Natural killer cell (primary cell): Measurements from ENCODE around the gene OSBPL1A. TPM values are rescaled to one million over a fixed set of nuclear protein-coding genes. Genes with fewer than 3 reads are reported as not detected.

Experiments used
- ATAC-seq, 3 donors: fragments of 150-1000 bp in 2 of 3; fragments of 200-7000 bp in 1 of 3; cut with Tn5 transposase; 1 replicate in 1 of 3; 2 replicates in 2 of 3; pipeline ENCODE4 v1.10.0; 2021; ENCODE audit warnings: mild to moderate bottlenecking in 2 of 3, moderate library complexity in 2 of 3
- DNase-seq, 2 donors: peaks; one replicate each; pipeline versions ENCODE4 v3.0.0 to v3.0.0-alpha.2; 2013 to 2021; ENCODE audit warnings: mixed read lengths in 1 of 2
- H3K27ac ChIP-seq: one replicate; pipeline ENCODE4 v1.5.1; 2013; ENCODE audit warnings: mild to moderate bottlenecking, low read length
- H3K27me3 ChIP-seq: one replicate; pipeline ENCODE4 v1.6.1; 2013; ENCODE audit warnings: low read length; ENCODE audit not compliant: control insufficient read depth, insufficient read depth
- H3K36me3 ChIP-seq: one replicate; pipeline ENCODE4 v1.6.1; 2013; ENCODE audit warnings: low read length; ENCODE audit not compliant: control insufficient read depth, insufficient read depth
- H3K4me1 ChIP-seq: one replicate; pipeline ENCODE4 v1.6.1; 2013; ENCODE audit warnings: low read length; ENCODE audit not compliant: control insufficient read depth, insufficient read depth
- H3K4me3 ChIP-seq: one replicate; pipeline ENCODE4 v1.5.1; 2013; ENCODE audit warnings: low read length
- H3K9me3 ChIP-seq: one replicate; pipeline ENCODE4 v1.6.1; 2013; ENCODE audit warnings: low read length; ENCODE audit not compliant: control insufficient read depth, insufficient read depth
- H3K27ac Mint-ChIP-seq, 2 donors: one replicate each; pipeline ENCODE4 v1.8.0; 2022; ENCODE audit warnings: mild to moderate bottlenecking in 2 of 2, mixed read lengths in 2 of 2, moderate library complexity in 1 of 2
- H3K27me3 Mint-ChIP-seq, 2 donors: one replicate each; pipeline ENCODE4 v1.8.0; 2022; ENCODE audit warnings: low read depth in 2 of 2, mixed read lengths in 2 of 2
- H3K36me3 Mint-ChIP-seq: one replicate; pipeline ENCODE4 v1.8.0; 2022; ENCODE audit warnings: mixed read lengths
- H3K4me1 Mint-ChIP-seq, 2 donors: one replicate each; pipeline ENCODE4 v1.8.0; 2022; ENCODE audit warnings: mixed read lengths in 2 of 2
- H3K4me3 Mint-ChIP-seq: one replicate; pipeline ENCODE4 v1.8.0; 2022; ENCODE audit warnings: mild to moderate bottlenecking, moderate library complexity, mixed read lengths
- H3K9me3 Mint-ChIP-seq, 2 donors: one replicate each; pipeline ENCODE4 v1.8.0; 2022; ENCODE audit warnings: mixed read lengths in 2 of 2
- WGBS: methylation state at CpG from one replicate; pipeline ENCODE4 v1.1.7; 2013; ENCODE audit warnings: missing lambda C conversion rate; ENCODE audit not compliant: insufficient coverage; 5-methylcytosine and 5-hydroxymethylcytosine counted together
- intact Hi-C: fragments of 100-400 bp; cut with micrococcal nuclease; formaldehyde crosslinking; loops from one replicate; pipeline ENCODE4 v1.14.2; 2022
- total RNA-seq, 4 donors: library from RNA; stranded (reverse); fragments of 120-200 nt in 1 of 4; gene quantifications; one replicate each; pipeline versions ENCODE4 v1.2.3 to v1.2.4, GENCODE V29; 2013 to 2022
- TF ChIP-seq, protein P1 (sequence below): fragments of 200-600 bp; IDR thresholded peaks from one replicate; pipeline ENCODE4 v1.8.0; 2022; ENCODE audit warnings: antibody characterized with exemption

Gene OSBPL1A
- total RNA-seq, 3 donors from 2014 or later (not counting 1 experiment from before 2014, with no cell fraction given): 1.2 to 32.5 (median 1.5) TPM

DNA sequence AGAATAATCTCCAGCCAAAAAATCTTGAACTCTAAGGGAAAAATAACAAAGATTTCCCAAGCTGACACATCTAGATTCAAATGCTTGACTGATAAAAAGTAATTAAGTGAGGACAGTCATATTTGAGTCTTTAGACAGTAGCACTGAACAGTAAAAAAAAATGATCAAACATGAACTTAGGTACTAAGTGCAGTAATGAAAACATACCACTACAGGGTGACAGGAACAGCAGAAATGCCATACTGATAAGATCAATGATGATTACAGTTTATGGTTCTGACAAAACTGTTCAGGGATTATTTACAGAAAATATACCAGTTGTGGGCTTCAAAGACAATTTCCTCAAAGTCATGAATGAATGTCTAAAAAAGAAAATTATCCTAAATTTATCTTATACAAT is 80.3 kb downstream of the OSBPL1A start:
- Histone ChIP-seq H3K36me3 (no peaks in the 10 kb centered on the region), H3K4me1 (no peaks in the 10 kb centered on the region), H3K4me3 (no peak overlapping the region), H3K27me3 (no peaks in the 10 kb centered on the region), H3K27ac (no peak overlapping the region), H3K9me3 (no peaks in the 10 kb centered on the region)
- Mint-ChIP-seq H3K4me3 (no peak overlapping the region), H3K36me3 (no peaks in the 10 kb centered on the region), H3K27ac (no peak overlapping the region), H3K27me3 (peaks cover 0 to 3% of the 10 kb centered on the region in 2 donors), H3K4me1 (no peaks in the 10 kb centered on the region), H3K9me3 (no peaks in the 10 kb centered on the region)
- intact Hi-C loops: no loop called here
- DNase-seq (no peak), ATAC-seq (no peak)
- TF ChIP-seq, protein P1, sequence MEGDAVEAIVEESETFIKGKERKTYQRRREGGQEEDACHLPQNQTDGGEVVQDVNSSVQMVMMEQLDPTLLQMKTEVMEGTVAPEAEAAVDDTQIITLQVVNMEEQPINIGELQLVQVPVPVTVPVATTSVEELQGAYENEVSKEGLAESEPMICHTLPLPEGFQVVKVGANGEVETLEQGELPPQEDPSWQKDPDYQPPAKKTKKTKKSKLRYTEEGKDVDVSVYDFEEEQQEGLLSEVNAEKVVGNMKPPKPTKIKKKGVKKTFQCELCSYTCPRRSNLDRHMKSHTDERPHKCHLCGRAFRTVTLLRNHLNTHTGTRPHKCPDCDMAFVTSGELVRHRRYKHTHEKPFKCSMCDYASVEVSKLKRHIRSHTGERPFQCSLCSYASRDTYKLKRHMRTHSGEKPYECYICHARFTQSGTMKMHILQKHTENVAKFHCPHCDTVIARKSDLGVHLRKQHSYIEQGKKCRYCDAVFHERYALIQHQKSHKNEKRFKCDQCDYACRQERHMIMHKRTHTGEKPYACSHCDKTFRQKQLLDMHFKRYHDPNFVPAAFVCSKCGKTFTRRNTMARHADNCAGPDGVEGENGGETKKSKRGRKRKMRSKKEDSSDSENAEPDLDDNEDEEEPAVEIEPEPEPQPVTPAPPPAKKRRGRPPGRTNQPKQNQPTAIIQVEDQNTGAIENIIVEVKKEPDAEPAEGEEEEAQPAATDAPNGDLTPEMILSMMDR: no peak

DNA sequence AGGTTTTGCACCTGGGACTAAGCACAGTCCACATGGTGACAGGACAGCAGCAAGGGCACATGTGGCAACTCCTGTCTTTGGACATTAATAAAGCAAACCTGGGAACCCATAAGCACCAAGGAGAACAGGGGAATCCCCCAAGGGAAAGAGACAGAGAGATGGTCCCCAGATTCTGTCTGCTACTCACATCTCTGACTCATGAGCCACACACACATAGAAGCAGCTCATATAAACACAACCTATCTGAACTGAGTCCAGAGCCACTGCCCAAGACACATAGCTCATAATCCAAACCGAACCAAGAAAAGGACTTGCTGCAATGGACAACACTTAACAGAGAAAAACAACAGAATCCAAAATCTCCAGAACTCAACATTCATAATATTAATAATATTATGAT is 82.5 kb downstream of the OSBPL1A start:
- H3K27ac ChIP-seq: no peak overlapping the region
- no peaks in the 10 kb centered on the region for H3K36me3 ChIP-seq
- Mint-ChIP-seq H3K9me3 (no peaks in the 10 kb centered on the region), H3K36me3 (no peaks in the 10 kb centered on the region), H3K27me3 (peaks cover 0 to 1% of the 10 kb centered on the region in 2 donors), H3K27ac (no peak overlapping the region), H3K4me3 (no peak overlapping the region), H3K4me1 (no peaks in the 10 kb centered on the region)
- H3K4me3 ChIP-seq: no peak overlapping the region
- no peaks in the 10 kb centered on the region for H3K4me1 ChIP-seq
- no peak for ATAC-seq
- no peak for DNase-seq
- TF ChIP-seq, protein P1: no peak
- 100% methylated on average over 1 of the region's 1 CpG for WGBS
- H3K9me3 ChIP-seq: no peaks in the 10 kb centered on the region
- intact Hi-C loops: no loop called here
- H3K27me3 ChIP-seq: no peaks in the 10 kb centered on the region

- no peak for ATAC-seq
- no peak for DNase-seq
- Mint-ChIP-seq H3K9me3 (no peaks in the 10 kb centered on the region), H3K4me1 (no peaks in the 10 kb centered on the region), H3K27ac (no peak overlapping the region), H3K4me3 (no peak overlapping the region), H3K27me3 (peaks cover 0 to 14% of the 10 kb centered on the region in 2 donors), H3K36me3 (no peaks in the 10 kb centered on the region)
- H3K9me3 ChIP-seq: no peaks in the 10 kb centered on the region
- WGBS: no CpG with 5 or more reads among the region's 2 CpGs
- no peaks in the 10 kb centered on the region for H3K4me1 ChIP-seq
- no peaks in the 10 kb centered on the region for H3K36me3 ChIP-seq
- H3K4me3 ChIP-seq: no peak overlapping the region
- H3K27ac ChIP-seq: no peak overlapping the region
- intact Hi-C loops: no loop called here
- TF ChIP-seq, protein P1: no peak
- no peaks in the 10 kb centered on the region for H3K27me3 ChIP-seq
Measured at GRCh38 chr18:24306201-24306600, 91.4 kb downstream of the OSBPL1A start.

- Mint-ChIP-seq H3K9me3 (no peaks in the 10 kb centered on the region), H3K27ac (no peak overlapping the region), H3K4me3 (no peak overlapping the region), H3K27me3 (peaks cover 5 to 42% of the 10 kb centered on the region in 2 donors), H3K4me1 (no peaks in the 10 kb centered on the region), H3K36me3 (no peaks in the 10 kb centered on the region)
- no peak overlapping the region for H3K4me3 ChIP-seq
- intact Hi-C loops: no loop called here
- H3K4me1 ChIP-seq: no peaks in the 10 kb centered on the region
- no peak for DNase-seq
- 85% methylated on average over 3 of the region's 3 CpGs for WGBS
- H3K27ac ChIP-seq: no peak overlapping the region
- no peaks in the 10 kb centered on the region for H3K9me3 ChIP-seq
- no peaks in the 10 kb centered on the region for H3K27me3 ChIP-seq
- TF ChIP-seq, protein P1: no peak
- no peak for ATAC-seq
- no peaks in the 10 kb centered on the region for H3K36me3 ChIP-seq
Measured at GRCh38 chr18:24300703-24301102, 96.9 kb downstream of the OSBPL1A start.
